ENCODE data around the gene TFCP2L1. TPM values are rescaled to one million over a fixed set of nuclear protein-coding genes. Genes with fewer than 3 reads are reported as not detected.

Gene TFCP2L1
- total and polyA plus RNA-seq, 4 donors = 0.06 to 1.5 (median 0.36) TPM

DNA sequence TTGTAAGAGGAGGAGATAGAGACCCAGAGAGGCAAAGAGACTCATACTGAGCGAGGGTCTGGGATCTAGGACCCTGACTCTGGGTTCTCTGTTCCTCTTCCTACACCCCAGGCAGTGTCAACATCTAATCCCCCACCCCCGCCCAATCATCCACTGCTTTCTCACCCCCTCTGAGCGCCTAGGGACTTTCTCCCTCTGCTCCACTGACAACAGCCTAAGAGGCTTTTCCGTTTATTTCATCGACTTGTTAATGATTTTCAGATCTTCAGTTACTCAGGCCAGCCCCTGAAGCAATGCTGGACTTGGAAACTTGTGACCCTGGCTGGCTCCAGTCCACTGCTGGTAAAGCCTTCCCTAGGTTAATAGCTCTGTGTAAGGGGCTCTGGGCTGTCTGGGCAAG lies 65.1 kb downstream of the TFCP2L1 start:
- 56% methylated on average over 5 of the region's 5 CpGs for WGBS
- Histone ChIP-seq H3K4me3 (ENCODE audit: low read depth in 1 of 3, low read length in 3 of 3) (no peak overlapping the region), H3K9me3 (ENCODE audit: control insufficient read depth in 4 of 4, low read length in 3 of 4) (no peaks in the 10 kb centered on the region), H3K27me3 (ENCODE audit: control insufficient read depth in 4 of 4, insufficient read depth in 4 of 4, low read length in 3 of 4) (peaks cover 0 to 5% (median 0%) of the 10 kb centered on the region in 4 donors), H3K9ac (ENCODE audit: low read depth in 1 of 2, low read length in 2 of 2) (no peak overlapping the region), H3K36me3 (ENCODE audit: control insufficient read depth in 4 of 4, insufficient read depth in 3 of 4, low read depth in 1 of 4, low read length in 3 of 4) (no peaks in the 10 kb centered on the region), H3K4me1 (ENCODE audit: control insufficient read depth in 4 of 4, insufficient read depth in 4 of 4, low read length in 3 of 4) (peaks cover 0 to 3% (median 0%) of the 10 kb centered on the region in 4 donors), H3K27ac (ENCODE audit: low read depth in 1 of 2, low read length in 2 of 2) (no peak overlapping the region)
- TF ChIP-seq RXRA (IDR thresholded peaks at IDR 0.05) (no peak), FOXA2 (IDR thresholded peaks at IDR 0.05) (no peak)
- TF ChIP-seq, protein P1, sequence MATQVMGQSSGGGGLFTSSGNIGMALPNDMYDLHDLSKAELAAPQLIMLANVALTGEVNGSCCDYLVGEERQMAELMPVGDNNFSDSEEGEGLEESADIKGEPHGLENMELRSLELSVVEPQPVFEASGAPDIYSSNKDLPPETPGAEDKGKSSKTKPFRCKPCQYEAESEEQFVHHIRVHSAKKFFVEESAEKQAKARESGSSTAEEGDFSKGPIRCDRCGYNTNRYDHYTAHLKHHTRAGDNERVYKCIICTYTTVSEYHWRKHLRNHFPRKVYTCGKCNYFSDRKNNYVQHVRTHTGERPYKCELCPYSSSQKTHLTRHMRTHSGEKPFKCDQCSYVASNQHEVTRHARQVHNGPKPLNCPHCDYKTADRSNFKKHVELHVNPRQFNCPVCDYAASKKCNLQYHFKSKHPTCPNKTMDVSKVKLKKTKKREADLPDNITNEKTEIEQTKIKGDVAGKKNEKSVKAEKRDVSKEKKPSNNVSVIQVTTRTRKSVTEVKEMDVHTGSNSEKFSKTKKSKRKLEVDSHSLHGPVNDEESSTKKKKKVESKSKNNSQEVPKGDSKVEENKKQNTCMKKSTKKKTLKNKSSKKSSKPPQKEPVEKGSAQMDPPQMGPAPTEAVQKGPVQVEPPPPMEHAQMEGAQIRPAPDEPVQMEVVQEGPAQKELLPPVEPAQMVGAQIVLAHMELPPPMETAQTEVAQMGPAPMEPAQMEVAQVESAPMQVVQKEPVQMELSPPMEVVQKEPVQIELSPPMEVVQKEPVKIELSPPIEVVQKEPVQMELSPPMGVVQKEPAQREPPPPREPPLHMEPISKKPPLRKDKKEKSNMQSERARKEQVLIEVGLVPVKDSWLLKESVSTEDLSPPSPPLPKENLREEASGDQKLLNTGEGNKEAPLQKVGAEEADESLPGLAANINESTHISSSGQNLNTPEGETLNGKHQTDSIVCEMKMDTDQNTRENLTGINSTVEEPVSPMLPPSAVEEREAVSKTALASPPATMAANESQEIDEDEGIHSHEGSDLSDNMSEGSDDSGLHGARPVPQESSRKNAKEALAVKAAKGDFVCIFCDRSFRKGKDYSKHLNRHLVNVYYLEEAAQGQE (IDR thresholded peaks at IDR 0.05) = no peak
- TF ChIP-seq, protein P2, sequence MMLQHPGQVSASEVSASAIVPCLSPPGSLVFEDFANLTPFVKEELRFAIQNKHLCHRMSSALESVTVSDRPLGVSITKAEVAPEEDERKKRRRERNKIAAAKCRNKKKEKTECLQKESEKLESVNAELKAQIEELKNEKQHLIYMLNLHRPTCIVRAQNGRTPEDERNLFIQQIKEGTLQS (IDR thresholded peaks at IDR 0.05) = no peak
- TF ChIP-seq, protein P3, sequence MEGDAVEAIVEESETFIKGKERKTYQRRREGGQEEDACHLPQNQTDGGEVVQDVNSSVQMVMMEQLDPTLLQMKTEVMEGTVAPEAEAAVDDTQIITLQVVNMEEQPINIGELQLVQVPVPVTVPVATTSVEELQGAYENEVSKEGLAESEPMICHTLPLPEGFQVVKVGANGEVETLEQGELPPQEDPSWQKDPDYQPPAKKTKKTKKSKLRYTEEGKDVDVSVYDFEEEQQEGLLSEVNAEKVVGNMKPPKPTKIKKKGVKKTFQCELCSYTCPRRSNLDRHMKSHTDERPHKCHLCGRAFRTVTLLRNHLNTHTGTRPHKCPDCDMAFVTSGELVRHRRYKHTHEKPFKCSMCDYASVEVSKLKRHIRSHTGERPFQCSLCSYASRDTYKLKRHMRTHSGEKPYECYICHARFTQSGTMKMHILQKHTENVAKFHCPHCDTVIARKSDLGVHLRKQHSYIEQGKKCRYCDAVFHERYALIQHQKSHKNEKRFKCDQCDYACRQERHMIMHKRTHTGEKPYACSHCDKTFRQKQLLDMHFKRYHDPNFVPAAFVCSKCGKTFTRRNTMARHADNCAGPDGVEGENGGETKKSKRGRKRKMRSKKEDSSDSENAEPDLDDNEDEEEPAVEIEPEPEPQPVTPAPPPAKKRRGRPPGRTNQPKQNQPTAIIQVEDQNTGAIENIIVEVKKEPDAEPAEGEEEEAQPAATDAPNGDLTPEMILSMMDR (IDR thresholded peaks at IDR 0.05; ENCODE audit: low read depth, low read length, missing input control) = no peak
- DNase-seq (ENCODE audit: low spot score) = no peak

DNA sequence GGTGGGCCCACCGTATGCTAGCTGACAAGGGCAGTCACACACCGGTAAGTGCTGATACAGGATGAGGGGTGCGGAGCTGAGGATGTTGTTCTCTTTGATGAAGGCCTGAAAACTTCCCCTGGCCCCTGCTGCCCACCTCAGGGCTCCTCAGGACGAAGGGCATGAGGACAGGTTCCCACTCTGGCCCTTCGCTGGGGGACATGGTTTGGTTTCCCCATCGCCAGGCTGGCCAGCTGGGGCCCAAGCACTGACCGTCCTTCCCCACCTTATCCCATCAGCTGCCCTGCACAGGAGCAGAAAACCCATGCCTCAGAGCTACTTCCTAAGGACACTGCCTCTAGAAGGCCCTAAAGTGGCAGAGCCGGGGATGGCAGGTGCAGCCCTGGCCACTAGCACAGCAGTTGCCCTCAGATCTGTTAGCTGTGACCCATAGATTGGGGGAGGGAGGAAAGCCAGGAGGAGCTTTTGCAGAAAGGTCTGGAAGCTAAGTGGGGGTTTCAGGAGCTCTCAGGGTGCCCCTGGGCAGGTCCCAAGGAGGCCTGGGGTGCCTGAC lies 66.5 kb downstream of the TFCP2L1 start:
- Histone ChIP-seq H3K9me3 (ENCODE audit: control insufficient read depth in 4 of 4, low read length in 3 of 4) (no peaks in the 10 kb centered on the region), H3K36me3 (ENCODE audit: control insufficient read depth in 4 of 4, insufficient read depth in 3 of 4, low read depth in 1 of 4, low read length in 3 of 4) (no peaks in the 10 kb centered on the region), H3K9ac (ENCODE audit: low read depth in 1 of 2, low read length in 2 of 2) (no peak overlapping the region), H3K27ac (ENCODE audit: low read depth in 1 of 2, low read length in 2 of 2) (no peak overlapping the region), H3K4me1 (ENCODE audit: control insufficient read depth in 4 of 4, insufficient read depth in 4 of 4, low read length in 3 of 4) (peaks cover 0 to 3% (median 0%) of the 10 kb centered on the region in 4 donors), H3K27me3 (ENCODE audit: control insufficient read depth in 4 of 4, insufficient read depth in 4 of 4, low read length in 3 of 4) (peaks cover 0 to 7% (median 0%) of the 10 kb centered on the region in 4 donors), H3K4me3 (ENCODE audit: low read depth in 1 of 3, low read length in 3 of 3) (no peak overlapping the region)
- TF ChIP-seq GABPA (IDR thresholded peaks at IDR 0.05 in 1 of 2, conservative IDR thresholded peaks at IDR 0.05 in 1 of 2) = no peak
- TF ChIP-seq, protein P2 (IDR thresholded peaks at IDR 0.05) = no peak
- no peak for TF ChIP-seq TAF1 (conservative IDR thresholded peaks at IDR 0.05)
- TF ChIP-seq HNF4G (IDR thresholded peaks at IDR 0.05) = no peak
- TF ChIP-seq NR2F2 (IDR thresholded peaks at IDR 0.05) = no peak
- TF ChIP-seq RAD21 (IDR thresholded peaks at IDR 0.05) = no peak
- TF ChIP-seq, protein P1 (IDR thresholded peaks at IDR 0.05) = no peak
- no peak for TF ChIP-seq RXRA (IDR thresholded peaks at IDR 0.05)
- TF ChIP-seq HNF4A (conservative IDR thresholded peaks at IDR 0.05) = no peak
- DNase-seq (ENCODE audit: low spot score) = no peak
- 78% methylated on average over 8 of the region's 8 CpGs for WGBS

All from liver (tissue), 9 donors.